Prostate gland (tissue), 2 donors: ENCODE measurements around the gene TNFSF13. TPM values are rescaled to one million over a fixed set of nuclear protein-coding genes. Genes with fewer than 3 reads are reported as not detected.

Experiments
- DNase-seq: peaks from one replicate; pipeline ENCODE4 v3.0.0-alpha.2; 2019; ENCODE audit warnings: low spot score
- H3K27ac ChIP-seq, 2 donors: fragments of 200-600 bp; sonication (generic); 2 replicates each; pipeline ENCODE4 v1.5.1; 2017 to 2019
- H3K27me3 ChIP-seq: fragments of 200-600 bp; sonication (generic); replicated peaks from 2 replicates; pipeline ENCODE4 v1.5.1; 2019; ENCODE audit not compliant: insufficient read depth
- H3K36me3 ChIP-seq, 2 donors: fragments of 200-600 bp; sonication (generic); 1 replicate in 1 of 2; 2 replicates in 1 of 2; pipeline versions ENCODE4 v1.5.1 to v1.8.1; 2017 to 2019
- H3K4me1 ChIP-seq: fragments of 200-600 bp; sonication (generic); replicated peaks from 2 replicates; pipeline ENCODE4 v1.5.1; 2019
- H3K4me3 ChIP-seq, 2 donors: fragments of 200-600 bp; sonication (generic); 2 replicates each; pipeline ENCODE4 v1.5.1; 2017 to 2019
- H3K9me3 ChIP-seq: fragments of 200-600 bp; sonication (generic); 2 replicates; pipeline ENCODE4 v1.5.1; 2017
- POLR2A ChIP-seq: fragments of 450-650 bp; IDR thresholded peaks from one replicate; pipeline ENCODE4 v1.6.1; 2016; ENCODE audit warnings: antibody characterized with exemption, mild to moderate bottlenecking
- POLR2AphosphoS5 ChIP-seq: sonication (generic); formaldehyde crosslinking; IDR thresholded peaks from one replicate; pipeline ENCODE4 v1.6.1; 2017; ENCODE audit warnings: antibody characterized with exemption
- WGBS: methylation state at CpG from one replicate; pipeline ENCODE4 v1.1.5; 2018; 5-methylcytosine and 5-hydroxymethylcytosine counted together
- intact Hi-C: fragments of 100-400 bp; cut with DNase I; formaldehyde crosslinking; loops from one replicate; pipeline ENCODE4 v1.14.2; 2022
- total RNA-seq, 2 donors: library from RNA; depleted of rRNA; stranded (reverse); fragments of >200 nt; gene quantifications; one replicate each; pipeline ENCODE4 v1.1.0, GENCODE V29; 2016
- TF ChIP-seq, protein P1 (sequence below), 4 experiments: fragments of 200-600 bp in 2 of 4; fragments of 450-650 bp in 2 of 4; sonication (generic) in 2 of 4; IDR thresholded peaks; 1 replicate in 3 of 4; 2 replicates in 1 of 4; pipeline ENCODE4 v1.5.1; 2016 to 2019; ENCODE audit warnings: antibody characterized with exemption in 4 of 4, mild to moderate bottlenecking in 2 of 4, moderate library complexity in 2 of 4

Gene TNFSF13
- total RNA-seq, 2 donors from 2014 or later = 20.4 to 21.1 TPM

DNA sequence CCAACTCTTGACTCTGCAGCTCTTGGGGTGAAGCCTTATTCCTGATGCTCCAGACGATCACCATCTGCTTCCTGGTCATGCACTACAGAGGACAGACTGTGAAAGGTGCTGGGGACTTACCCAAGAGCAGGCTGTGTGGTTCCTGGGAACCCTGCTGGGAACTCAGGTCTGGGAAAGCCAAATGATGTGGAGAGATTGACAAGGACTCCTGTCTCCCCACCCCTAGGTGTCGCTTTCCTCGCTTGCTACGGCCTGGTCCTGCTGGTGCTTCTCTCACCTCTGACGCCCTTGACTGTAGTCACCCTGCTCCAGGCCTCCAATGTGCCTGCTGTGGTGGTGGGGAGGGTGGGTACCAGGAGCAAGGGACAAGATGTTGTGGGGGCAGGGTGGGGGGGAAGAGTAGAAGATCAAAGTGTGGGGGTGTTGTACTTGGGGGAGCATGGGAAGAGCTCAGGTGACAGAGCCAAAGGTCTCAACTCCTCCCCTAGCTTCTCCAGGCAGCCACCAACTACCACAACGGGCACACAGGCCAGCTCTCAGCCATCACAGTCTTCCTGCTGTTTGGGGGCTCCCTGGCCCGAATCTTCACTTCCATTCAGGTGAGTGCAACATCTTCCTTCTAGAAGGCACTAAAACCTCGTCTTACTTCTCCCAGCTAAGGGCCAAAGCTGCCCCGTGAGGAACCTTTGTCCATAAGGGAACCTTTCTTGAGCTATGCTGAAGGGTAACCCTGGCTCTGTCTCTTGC is 28.3 kb downstream of the TNFSF13 start:
- intact Hi-C loops = no loop called here
- Histone ChIP-seq H3K9me3 (no peaks in the 10 kb centered on the region), H3K36me3 (no peaks in the 10 kb centered on the region), H3K4me3 (no peak overlapping the region), H3K27me3 (no peaks in the 10 kb centered on the region), H3K27ac (no peak overlapping the region), H3K4me1 (peaks cover 21% of the 10 kb centered on the region)
- DNase-seq = no peak
- no peak for TF ChIP-seq POLR2AphosphoS5
- TF ChIP-seq POLR2A = no peak
- TF ChIP-seq, protein P1, sequence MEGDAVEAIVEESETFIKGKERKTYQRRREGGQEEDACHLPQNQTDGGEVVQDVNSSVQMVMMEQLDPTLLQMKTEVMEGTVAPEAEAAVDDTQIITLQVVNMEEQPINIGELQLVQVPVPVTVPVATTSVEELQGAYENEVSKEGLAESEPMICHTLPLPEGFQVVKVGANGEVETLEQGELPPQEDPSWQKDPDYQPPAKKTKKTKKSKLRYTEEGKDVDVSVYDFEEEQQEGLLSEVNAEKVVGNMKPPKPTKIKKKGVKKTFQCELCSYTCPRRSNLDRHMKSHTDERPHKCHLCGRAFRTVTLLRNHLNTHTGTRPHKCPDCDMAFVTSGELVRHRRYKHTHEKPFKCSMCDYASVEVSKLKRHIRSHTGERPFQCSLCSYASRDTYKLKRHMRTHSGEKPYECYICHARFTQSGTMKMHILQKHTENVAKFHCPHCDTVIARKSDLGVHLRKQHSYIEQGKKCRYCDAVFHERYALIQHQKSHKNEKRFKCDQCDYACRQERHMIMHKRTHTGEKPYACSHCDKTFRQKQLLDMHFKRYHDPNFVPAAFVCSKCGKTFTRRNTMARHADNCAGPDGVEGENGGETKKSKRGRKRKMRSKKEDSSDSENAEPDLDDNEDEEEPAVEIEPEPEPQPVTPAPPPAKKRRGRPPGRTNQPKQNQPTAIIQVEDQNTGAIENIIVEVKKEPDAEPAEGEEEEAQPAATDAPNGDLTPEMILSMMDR (IDR thresholded peaks at IDR 0.05) = peak in 2 of 4 experiments; percentile 4 to 10
- WGBS = 63% methylated on average over 9 of the region's 9 CpGs

DNA sequence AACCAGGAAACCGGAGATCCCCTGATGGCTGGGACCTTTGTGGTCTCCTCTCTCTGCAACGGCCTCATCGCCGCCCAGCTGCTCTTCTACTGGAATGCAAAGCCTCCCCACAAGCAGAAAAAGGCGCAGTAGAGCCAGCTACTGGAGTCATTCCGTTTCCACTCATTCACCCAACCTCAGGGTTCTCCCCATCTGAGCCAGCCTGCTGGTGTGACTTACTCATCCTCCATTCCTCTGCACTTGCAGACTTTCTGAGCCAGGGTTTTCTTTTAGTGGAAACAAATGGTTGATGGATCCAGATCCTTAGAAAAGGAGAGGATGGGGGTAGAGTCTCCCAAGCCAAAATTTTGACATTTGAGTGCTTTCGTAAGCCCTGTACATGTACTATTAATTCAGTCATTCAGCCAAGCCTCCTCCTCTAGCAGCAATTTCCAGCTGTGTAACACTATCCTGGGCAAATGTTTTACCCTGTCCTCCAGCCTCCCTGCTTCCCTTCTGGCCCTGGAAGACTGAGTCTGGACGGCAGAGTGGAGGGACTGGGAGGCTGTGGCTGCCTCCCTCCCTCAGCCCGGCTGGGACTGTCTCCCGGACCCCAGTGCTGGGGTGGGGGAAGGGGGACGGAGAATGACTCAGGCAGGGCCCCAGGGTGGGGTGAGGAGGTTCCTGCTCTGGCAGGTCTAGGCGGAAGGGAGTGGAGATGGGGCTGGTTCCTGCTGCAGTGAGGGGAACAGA is 29.0 kb downstream of the TNFSF13 start:
- H3K27ac ChIP-seq = peak overlapping the region; percentile 76 to 84
- DNase-seq = no peak
- TF ChIP-seq, protein P1 (IDR thresholded peaks at IDR 0.05) = no peak
- peak; percentile 31 for TF ChIP-seq POLR2A
- no peak for TF ChIP-seq POLR2AphosphoS5
- no peaks in the 10 kb centered on the region for H3K27me3 ChIP-seq
- no peak overlapping the region for H3K4me3 ChIP-seq
- intact Hi-C loops = no loop called here
- peaks cover 15% of the 10 kb centered on the region for H3K4me1 ChIP-seq
- WGBS = 49% methylated on average over 12 of the region's 12 CpGs
- H3K36me3 ChIP-seq = peaks cover 0 to 5% of the 10 kb centered on the region in 2 donors
- no peaks in the 10 kb centered on the region for H3K9me3 ChIP-seq

DNA sequence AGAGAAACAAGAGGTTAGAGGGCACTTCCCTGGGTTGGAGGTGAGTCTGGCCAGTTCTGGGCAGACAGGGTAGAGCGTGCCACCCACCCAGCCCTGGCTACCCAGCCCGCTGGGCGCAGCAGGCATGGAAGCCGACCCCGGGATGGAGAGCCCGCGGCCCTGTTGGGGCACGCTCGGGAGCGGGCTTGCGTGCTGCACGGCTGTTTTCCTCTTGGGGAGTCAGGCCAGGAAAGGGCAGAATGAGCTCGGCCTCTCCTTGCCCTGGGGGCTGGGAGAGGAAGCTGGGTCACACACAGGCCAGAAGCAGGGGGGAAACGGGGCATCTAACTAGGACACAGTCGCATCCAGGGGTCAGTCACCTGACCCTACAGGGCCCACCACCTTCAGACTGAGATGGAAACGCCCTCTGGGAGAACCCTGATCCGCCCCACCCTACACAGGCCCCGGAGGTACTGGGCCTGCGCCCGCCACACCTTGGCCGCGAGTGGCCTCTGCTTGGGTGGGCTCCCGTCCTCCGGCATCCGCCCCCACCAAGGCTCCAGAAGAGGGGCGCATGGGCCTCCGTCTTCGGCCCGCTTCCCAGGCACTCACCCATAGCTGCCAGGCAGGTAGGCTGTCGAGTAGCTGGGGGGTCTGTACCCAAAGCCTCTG is 30.1 kb downstream of the TNFSF13 start:
- DNase-seq = no peak
- no peaks in the 10 kb centered on the region for H3K27me3 ChIP-seq
- TF ChIP-seq, protein P1 (IDR thresholded peaks at IDR 0.05) = no peak
- no peak for TF ChIP-seq POLR2AphosphoS5
- TF ChIP-seq POLR2A = no peak
- whole genome bisulfite sequencing = 25% methylated on average over 25 of the region's 30 CpGs
- H3K9me3 ChIP-seq = no peaks in the 10 kb centered on the region
- peak overlapping the region; percentile 76 to 84 for H3K27ac ChIP-seq
- peaks cover 0 to 14% of the 10 kb centered on the region in 2 donors for H3K36me3 ChIP-seq
- peak overlapping the region; percentile 44 for H3K4me3 ChIP-seq
- intact Hi-C loops = no loop called here
- peaks cover 7% of the 10 kb centered on the region for H3K4me1 ChIP-seq

DNA sequence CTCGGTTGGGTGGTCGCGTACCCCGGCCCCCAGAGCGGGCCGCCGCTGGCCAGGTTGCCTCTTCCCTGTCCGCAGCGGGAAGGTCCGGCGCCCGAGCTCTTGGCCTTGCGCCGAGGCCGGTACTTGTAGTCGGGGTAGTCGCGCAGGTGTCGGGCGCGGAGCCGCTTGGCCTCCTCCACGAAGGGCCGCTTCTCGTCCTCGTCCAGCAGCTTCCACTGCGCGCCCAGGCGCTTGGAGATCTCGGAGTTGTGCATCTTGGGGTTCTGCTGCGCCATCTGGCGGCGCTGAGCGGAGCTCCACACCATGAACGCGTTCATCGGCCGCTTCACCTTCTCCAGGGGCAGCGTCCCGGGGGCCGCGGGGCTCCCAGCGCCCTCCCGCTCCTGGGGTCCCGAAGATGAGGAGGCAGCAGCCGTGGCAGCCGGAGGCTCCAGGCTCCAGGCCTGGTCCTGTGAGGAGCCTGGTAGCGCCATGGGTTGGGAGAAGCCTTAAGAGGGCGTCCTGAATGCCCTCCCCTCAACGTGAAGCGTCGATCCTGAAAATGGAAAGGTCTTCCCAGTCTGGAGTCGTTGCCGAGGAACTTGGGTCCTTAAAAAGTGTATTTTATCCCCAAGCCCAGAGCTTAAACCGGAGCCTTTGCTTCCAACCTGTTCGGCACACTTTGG is 30.8 kb downstream of the TNFSF13 start:
- DNase-seq = peak; percentile 86
- Histone ChIP-seq H3K4me3 (peak overlapping the region; percentile 44), H3K36me3 (peaks cover 2 to 19% of the 10 kb centered on the region in 2 donors), H3K4me1 (peaks cover 7% of the 10 kb centered on the region), H3K9me3 (no peaks in the 10 kb centered on the region), H3K27ac (peak overlapping the region; percentile 76 to 84), H3K27me3 (no peaks in the 10 kb centered on the region)
- intact Hi-C loops = no loop called here
- WGBS = 17% methylated on average over 39 of the region's 56 CpGs
- TF ChIP-seq POLR2A (peak; percentile 44), POLR2AphosphoS5 (peak; percentile 75)
- TF ChIP-seq, protein P1 (IDR thresholded peaks at IDR 0.05) = peak; percentile 74 to 96 (median 91)
